GM18519 (cell line): ENCODE data around the gene SNX22.
A peak's percentile ranks its signal among the peaks of the same experiment; 100 is the strongest.

Experiments used
- ATAC-seq: cut with Tn5 transposase; IDR thresholded peaks from one replicate; pipeline ENCODE4 v1.9.1; 2021; ENCODE audit warnings: mild to moderate bottlenecking, moderate library complexity; ENCODE audit not compliant: unreplicated experiment, low FRiP score

The SNX22 gene

GRCh38 chr15:64133623-64134344 is 17.7 kb upstream of the SNX22 start:
- no peak for ATAC-seq

GRCh38 chr15:64134345-64134829 is 17.1 kb upstream of the SNX22 start:
- ATAC-seq: no peak

- no peak for ATAC-seq
These were observed 15.2 kb upstream of the SNX22 start for GRCh38 chr15:64136347-64136746.

GRCh38 chr15:64137226-64137833 is 14.2 kb upstream of the SNX22 start:
- ATAC-seq: no peak

- no peak for ATAC-seq
These were observed 13.1 kb upstream of the SNX22 start for GRCh38 chr15:64138331-64138941.

- ATAC-seq: no peak
These were observed 9.6 kb upstream of the SNX22 start for GRCh38 chr15:64141798-64142512.

GRCh38 chr15:64143276-64143675 is 8.3 kb upstream of the SNX22 start:
- no peak for ATAC-seq

GRCh38 chr15:64144192-64144564 is 7.4 kb upstream of the SNX22 start:
- peak; percentile 21 for ATAC-seq

GRCh38 chr15:64144565-64145281 is 6.8 kb upstream of the SNX22 start:
- peak; percentile 47 for ATAC-seq

GRCh38 chr15:64146041-64146440 is 5.5 kb upstream of the SNX22 start:
- ATAC-seq: no peak

- ATAC-seq: no peak
These were observed 5.0 kb upstream of the SNX22 start for GRCh38 chr15:64146520-64146884.

- ATAC-seq: no peak
These were observed 4.4 kb upstream of the SNX22 start for GRCh38 chr15:64146885-64147681.

GRCh38 chr15:64148168-64148567 is 3.4 kb upstream of the SNX22 start:
- no peak for ATAC-seq

- ATAC-seq: no peak
These were observed 3.0 kb upstream of the SNX22 start for GRCh38 chr15:64148581-64148980.

- no peak for ATAC-seq
These were observed 2.1 kb upstream of the SNX22 start for GRCh38 chr15:64149424-64149823.

- no peak for ATAC-seq
These were observed 1.5 kb upstream of the SNX22 start for GRCh38 chr15:64149893-64150578.

- no peak for ATAC-seq
These were observed 1.2 kb downstream of the SNX22 start for GRCh38 chr15:64152507-64153387.
